Stimulated activated CD8-positive, alpha-beta memory T cell treated with anti-CD3 and anti-CD28 coated beads, Interleukin-12 subunit alpha, Interleukin-12 subunit beta, amount 100 ng/mL, for 4 hours (primary cell): Measurements from ENCODE around the gene SOX18.
"Not testable (repeated sequence)": the region's sequence is repeated elsewhere in the genome, so short reads cannot be mapped to it uniquely, and the experiment has no call there.

ENCODE experiments used
- DNase-seq: peaks from one replicate; pipeline ENCODE4 v3.0.0-alpha.2; 2020; ENCODE audit warnings: low read depth

Gene SOX18

DNA sequence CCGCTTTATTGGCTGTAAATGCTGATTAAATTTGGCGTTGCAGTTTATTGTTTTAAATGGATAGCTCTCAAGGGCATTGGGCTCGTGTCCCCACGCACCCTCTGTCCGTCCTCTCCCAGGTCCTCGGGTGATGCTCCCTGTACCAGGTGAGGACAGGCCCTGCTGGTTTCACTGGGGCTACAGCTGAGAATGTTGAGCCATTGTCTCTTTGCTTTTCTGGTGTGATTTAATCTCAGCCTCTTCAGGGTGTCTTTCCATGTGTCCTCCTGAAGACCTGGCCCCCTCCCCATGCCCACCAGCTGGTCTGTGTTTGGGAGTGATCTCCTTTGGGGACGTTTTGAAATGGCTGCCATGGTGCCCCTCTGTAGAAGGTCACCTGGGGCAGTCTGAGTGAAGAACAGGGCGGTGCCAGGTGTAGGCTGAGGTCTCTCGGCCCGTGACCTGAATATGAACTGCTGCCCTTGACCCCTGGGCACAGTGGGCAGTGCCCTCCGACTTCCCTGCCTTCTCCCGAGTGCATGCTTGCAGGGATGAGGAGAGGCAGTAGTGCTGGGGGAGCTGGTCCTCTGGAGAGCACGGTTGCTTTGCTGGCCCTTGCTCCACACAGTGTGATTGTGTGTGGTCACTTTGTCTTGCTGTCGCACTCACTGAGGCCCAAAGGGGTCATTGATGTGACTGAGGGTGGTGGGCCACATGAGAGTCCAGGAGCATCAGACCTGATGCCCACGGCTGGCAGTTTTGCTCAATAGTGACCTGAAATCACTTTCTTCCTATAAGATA is 25.9 kb downstream of the SOX18 start:
- no peak for DNase-seq

DNA sequence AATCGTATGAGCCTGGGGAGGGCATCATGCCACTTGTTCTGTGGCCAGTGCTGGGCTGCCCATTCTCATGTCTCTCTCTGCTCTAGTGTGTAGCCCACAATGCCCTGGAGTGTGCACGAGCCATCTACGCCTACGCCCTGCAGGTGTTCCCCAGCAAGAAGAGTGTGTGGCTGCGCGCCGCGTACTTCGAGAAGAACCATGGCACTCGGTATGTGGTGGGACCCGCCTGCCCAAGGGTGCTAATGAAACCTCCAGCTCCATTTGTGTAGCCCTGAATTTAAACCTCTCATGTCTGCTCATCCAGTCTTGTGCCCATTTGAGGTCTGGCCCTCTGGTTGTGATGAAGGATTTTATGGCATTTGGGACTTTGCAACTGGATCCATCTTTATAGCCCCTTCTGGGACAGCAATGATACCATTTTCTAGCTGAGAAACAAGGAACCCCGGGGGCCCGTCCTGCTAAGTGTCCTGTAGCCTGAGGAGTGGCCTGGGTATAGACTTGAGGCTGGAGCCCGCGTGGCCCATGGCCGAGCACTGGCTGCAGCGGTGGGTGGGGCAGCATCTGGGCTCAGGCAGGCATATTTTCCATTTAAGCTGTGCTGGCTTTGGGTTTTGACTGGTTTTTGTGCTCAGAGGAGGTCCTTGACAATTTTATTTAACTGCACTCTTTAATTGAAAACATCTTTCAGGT is 26.6 kb downstream of the SOX18 start:
- DNase-seq = no peak

DNA sequence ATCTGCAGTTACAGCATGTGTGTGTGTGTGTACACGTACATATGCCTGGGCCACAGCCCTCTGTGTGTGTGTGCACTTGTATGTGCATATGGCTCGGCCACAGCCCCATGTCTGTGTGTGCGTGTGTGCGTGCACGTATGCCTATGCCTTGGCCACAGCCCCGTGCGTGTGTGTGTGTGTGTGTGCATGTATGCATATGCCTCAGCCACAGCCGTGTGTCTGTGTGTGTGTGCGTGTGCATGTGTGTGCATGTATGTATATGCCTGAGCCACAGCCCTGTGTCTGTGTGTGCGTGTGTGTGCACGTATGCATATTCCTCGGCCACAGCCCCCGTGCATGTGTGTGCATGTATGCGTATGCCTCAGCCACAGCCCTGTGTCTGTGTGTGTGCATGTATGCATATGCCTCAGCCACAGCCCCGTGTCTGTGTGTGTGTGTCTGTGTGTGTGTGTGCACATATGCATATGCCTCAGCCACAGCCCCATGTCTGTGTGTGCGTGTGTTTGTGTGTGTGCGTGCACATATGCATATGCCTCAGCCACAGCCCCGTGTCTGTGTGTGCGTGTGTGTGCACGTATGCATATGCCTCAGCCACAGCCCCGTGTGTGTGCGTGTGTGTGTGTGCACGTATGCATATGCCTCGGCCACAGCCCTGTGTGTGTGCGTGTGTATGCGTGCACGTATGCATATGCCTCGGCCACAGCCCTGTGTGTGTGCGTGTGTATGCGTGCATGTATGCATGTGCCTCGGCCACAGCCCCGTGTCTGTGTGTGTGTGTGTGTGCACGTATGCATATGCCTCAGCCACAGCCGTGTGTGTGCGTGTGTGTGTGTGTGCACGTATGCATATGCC is 28.1 kb downstream of the SOX18 start:
- DNase-seq = no peak

DNA sequence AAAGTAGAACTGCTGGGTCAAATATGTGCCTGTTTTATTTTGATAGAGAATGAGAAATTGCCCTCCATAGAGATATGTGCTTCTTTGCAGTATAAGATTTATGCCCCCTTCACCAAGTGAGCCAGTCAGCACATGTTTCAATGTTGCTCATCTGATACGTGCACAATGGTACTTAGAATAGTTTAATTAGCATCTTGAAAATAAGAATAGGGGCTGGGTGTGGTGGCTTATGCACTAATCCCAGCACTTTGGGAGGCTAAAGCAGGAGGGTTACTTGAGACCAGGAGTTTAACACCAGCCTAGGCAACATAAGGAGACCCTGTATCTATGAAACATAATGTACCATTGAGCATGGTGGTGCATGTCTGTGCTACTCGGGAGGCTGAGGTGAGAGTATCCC is 33.8 kb downstream of the SOX18 start:
- no peak for DNase-seq

DNA sequence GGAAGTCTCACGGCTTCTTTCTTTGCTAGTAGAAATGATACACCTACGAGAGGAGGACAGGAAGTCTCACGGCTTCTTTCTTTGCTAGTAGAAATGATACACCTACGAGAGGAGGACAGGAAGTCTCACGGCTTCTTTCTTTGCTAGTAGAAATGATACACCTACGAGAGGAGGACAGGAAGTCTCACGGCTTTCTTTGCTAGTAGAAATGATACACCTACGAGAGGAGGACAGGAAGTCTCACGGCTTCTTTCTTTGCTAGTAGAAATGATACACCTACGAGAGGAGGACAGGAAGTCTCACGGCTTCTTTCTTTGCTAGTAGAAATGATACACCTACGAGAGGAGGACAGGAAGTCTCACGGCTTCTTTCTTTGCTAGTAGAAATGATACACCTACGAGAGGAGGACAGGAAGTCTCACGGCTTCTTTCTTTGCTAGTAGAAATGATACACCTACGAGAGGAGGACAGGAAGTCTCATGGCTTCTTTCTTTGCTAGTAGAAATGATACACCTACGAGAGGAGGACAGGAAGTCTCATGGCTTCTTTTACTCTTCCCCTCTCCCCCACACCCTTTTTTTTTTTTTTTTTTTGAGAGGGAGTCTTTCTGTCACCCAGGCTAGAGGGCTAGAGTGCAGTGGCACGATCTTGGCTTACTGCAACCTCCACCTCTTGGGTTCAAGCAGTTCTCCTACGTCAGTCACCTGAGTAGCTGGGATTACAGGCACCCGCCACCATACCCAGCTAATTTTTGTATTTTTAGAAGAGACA is 36.9 kb downstream of the SOX18 start:
- not testable (repeated sequence) for DNase-seq

DNA sequence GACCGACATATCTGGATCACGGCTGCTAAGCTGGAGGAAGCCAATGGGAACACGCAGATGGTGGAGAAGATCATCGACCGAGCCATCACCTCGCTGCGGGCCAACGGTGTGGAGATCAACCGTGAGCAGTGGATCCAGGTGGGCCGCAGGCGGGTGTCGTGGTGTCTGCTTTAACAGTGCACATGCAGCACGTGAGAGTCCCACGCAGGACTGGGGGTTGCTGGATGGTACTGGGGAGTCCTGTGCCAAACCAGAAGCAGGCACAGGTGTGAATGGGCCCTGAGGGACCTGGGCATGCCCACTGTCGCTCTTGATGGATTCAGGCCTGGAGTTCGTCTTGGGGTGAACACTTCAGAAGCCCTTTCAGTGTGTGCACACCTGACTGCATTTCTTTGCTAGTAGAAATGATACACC is 38.1 kb downstream of the SOX18 start:
- no peak for DNase-seq

DNA sequence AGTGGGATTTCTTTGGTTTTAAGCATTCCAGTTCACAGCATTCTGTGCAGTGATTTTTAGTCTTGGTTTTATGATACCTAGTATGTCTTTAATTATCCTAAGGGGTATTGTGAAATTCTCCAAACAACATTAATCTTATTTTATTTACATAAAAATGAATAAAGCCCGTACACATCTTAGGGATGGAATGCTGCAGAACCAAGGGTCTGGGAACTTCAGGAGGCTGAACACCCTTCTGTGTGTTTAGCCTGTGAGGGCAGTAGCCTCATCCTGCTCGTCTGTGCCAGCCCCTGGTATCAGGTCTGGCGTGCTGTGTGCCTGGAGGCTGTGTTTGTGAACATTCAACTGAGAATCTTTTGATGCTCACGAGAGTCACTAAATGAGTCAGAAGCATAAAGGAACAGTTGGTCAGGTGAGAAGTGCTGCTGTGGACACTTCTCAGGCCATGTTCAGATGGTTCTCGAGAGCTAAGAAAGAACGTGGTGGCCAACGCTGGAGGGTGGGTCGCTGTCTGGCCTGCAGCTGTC is 38.7 kb downstream of the SOX18 start:
- DNase-seq = no peak

DNA sequence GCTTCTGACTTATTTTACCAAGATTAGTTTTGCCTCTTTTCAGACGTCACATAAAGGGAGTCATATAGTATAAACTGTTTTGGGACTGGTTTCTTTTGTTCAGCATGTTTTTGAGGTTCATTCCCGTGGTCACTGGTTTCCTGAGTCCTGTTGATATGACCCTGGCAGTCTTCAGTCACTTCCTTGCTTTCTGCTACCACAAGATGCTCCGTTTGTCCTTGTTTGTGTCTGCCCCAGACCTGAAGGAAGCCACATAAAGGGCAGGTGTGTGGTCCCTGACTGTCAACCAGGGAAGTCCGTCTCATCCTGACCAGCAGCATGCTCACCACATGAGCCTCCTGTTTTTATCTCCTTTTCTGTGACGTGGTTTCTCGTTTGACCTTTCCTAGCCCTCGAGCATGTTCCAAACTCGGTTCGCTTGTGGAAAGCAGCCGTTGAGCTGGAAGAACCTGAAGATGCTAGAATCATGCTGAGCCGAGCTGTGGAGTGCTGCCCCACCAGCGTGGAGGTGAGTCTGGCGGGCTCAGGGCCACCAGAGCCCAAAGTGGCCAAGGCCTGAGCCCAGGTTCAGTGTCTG is 39.5 kb downstream of the SOX18 start:
- DNase-seq = no peak

DNA sequence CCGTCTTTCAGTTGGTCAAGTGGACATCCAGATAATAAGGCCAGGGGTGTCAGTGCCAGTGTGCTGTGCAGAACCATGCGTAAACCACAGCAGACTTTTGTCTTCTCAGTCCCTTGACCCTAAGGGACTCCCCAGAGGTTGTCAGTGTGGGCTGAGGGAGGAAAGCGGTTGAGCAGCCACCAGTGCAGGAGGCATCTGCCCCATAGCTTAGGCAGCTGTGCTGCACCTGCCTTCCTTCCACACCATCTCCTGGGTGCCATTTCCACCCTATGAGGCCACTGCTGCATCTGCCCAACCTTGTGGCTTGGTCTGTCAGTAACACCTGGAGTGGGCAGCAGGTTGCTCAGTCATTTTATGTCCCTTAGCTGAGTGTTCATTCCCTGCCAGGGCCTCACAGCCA is 42.5 kb downstream of the SOX18 start:
- no peak for DNase-seq

DNA sequence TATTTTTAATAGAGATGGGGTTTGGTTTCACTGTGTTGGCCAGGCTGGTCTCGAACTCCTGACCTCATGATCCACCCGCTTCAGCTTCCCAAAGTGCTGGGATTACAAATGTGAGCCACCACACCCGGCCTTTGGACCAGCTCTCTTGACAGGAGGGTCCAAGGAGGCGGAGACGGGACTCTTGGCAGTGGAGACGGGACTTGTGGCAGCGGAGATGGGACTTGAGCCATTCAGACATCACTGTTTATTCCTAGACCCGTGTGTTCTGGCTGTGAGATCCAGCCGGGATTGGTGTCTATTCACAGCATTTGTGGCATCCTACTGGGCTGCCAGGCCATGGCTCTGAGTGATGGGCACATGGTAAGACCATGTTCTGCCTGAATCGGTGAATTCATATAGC is 42.9 kb downstream of the SOX18 start:
- DNase-seq = no peak

DNA sequence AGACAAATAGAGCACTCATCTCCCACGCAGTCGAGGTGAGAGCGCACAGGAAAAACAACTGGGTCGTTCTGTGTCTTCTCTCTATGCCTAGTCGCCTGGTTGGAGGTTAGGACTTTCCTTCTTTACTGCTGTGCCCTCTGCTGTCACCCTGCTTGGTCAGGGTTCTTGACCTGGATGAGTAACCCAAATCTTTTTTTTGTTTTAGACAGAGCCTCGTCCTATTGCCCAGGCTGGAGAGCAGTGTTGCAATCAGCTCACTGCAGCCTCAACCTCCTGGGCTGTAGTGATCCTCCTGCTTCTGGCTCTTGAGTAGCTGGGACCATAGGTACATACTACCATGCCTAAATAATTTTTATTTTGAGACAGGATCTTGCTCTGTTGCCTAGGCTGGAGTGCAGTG is 44.0 kb downstream of the SOX18 start:
- no peak for DNase-seq

DNA sequence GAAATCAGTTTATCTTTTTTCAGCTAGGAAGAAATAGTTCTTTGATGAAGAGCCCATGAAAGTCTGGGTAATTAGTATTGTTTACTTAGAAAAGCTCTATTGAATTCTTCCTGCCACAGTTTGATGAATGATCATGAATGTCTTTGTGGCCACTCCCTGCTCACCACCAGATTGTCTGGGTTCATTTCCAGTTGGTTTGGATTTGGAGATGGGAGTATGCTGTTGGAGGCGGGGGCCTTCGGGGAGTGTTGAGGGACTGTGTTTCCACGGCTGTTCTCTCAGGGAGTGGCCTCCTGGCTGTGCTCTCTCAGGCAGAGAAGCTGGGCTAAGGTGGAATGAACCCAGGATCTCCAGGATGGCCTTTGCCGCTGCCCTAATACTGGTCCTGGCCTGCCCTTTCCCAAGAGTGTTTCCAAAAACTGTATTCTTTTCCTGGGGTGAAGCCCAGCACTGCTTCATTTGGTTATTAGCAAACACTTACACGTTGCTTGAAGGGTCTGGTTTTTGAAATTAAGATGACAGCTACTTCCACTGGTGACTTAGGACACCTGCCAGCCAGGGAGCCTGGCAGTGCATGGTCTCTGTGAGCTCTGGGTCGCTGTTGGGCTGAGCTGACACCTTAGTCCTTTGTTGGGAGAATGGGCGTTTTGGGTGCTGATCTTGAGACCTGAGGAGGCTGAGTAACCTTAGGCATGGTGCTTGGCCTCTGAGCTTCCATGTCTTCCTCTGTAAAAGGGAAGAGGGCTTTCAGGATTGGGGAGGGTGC is 45.3 kb downstream of the SOX18 start:
- DNase-seq = no peak

DNA sequence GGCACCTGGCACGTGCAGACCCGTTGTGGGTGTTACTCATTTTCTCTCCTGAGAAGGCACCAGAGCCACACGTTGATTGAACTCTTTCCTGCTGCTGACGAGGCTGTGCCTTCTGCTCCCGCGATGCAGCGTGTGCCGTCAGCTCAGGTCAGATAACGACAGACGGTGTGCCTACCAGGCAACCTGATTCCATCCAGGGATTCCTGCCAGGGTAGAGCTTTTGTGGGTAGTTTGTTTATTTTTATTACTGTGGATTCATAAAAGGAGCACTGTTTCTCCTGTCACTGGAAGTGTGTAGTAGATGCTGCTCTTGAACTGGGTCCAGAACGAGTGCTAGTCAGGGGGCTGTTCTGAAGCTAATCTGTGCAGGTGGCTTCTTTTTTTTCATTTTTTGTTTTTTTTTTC is 47.8 kb downstream of the SOX18 start:
- no peak for DNase-seq

DNA sequence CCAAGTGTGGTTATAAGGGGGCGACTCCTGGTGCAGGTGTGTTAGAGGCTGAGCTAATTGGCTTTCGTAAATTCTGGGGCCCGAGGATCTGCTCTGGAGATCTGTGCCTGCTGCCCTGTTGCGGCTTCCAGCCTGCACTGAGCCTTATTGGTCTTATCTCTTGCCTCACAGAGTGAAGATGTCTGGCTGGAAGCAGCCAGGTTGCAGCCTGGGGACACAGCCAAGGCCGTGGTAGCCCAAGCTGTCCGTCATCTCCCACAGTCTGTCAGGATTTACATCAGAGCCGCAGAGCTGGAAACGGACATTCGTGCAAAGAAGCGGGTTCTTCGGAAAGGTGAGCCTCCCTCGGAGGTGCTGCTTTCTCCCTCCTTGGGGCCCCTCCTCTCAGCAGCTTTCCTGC is 48.5 kb downstream of the SOX18 start:
- no peak for DNase-seq
